ENCODE measurements around the gene MYL11. TPM values are rescaled to one million over a fixed set of nuclear protein-coding genes. Genes with fewer than 3 reads are reported as not detected.

Gene MYL11
- total RNA-seq, 1 donor from 2014 or later = not detected

GRCh38 chr16:30369938-30370455, 4.6 kb upstream of the MYL11 start:
- peak; percentile 56 for DNase-seq (ENCODE audit: low spot score)

GRCh38 chr16:30370456-30371247, 4.0 kb upstream of the MYL11 start, which contains the start of gene TBC1D10B:
TSS of gene TBC1D10B (minus strand) at chr16:30370494. CDS start at chr16:30370183, 311 bp downstream.
- ATAC-seq (peak; percentile 78), DNase-seq (ENCODE audit: low spot score) (peak; percentile 99)

More at GRCh38 chr16:30369938-30370455, 4.6 kb upstream of the MYL11 start:
- ATAC-seq = no peak

GRCh38 chr16:30371248-30371816, 3.3 kb upstream of the MYL11 start:
- DNase-seq (ENCODE audit: low spot score) (no peak), ATAC-seq (no peak)

- no peak for ATAC-seq
- no peak for DNase-seq (ENCODE audit: low spot score)
Observed at GRCh38 chr16:30372038-30372712, 2.4 kb upstream of the MYL11 start.

- no peak for ATAC-seq
- DNase-seq (ENCODE audit: low spot score) = no peak
Observed at GRCh38 chr16:30372725-30373124, 1.9 kb upstream of the MYL11 start.

GRCh38 chr16:30375864-30376263, 1.3 kb downstream of the MYL11 start:
- DNase-seq (ENCODE audit: low spot score) (no peak), ATAC-seq (no peak)

GRCh38 chr16:30376461-30376902, 1.9 kb downstream of the MYL11 start:
- DNase-seq (ENCODE audit: low spot score) = no peak
- no peak for ATAC-seq

- ATAC-seq (no peak), DNase-seq (ENCODE audit: low spot score) (no peak)
Observed at GRCh38 chr16:30377050-30377811, 2.6 kb downstream of the MYL11 start.

GRCh38 chr16:30377812-30378235, 3.2 kb downstream of the MYL11 start:
- ATAC-seq (peak; percentile 42), DNase-seq (ENCODE audit: low spot score) (peak; percentile 85)

GRCh38 chr16:30378236-30379157, 3.9 kb downstream of the MYL11 start:
- DNase-seq (ENCODE audit: low spot score) (peak; percentile 99), ATAC-seq (peak; percentile 92)

- ATAC-seq (no peak), DNase-seq (ENCODE audit: low spot score) (no peak)
Observed at GRCh38 chr16:30379158-30379783, 4.7 kb downstream of the MYL11 start.

- no peak for DNase-seq (ENCODE audit: low spot score)
- ATAC-seq = no peak
Observed at GRCh38 chr16:30380072-30380802, 5.6 kb downstream of the MYL11 start.

GRCh38 chr16:30380803-30381208, 6.2 kb downstream of the MYL11 start:
- no peak for DNase-seq (ENCODE audit: low spot score)
- no peak for ATAC-seq

- ATAC-seq (no peak), DNase-seq (ENCODE audit: low spot score) (no peak)
Observed at GRCh38 chr16:30381291-30382041, 6.9 kb downstream of the MYL11 start.

GRCh38 chr16:30382111-30382881, 7.7 kb downstream of the MYL11 start, which contains the start of gene SEPTIN1:
TSS of gene SEPTIN1 (minus strand) at chr16:30382561. CDS start at chr16:30382542, 19 bp downstream.
- no peak for DNase-seq (ENCODE audit: low spot score)
- no peak for ATAC-seq

GRCh38 chr16:30383521-30383920, 8.9 kb downstream of the MYL11 start:
- DNase-seq (ENCODE audit: low spot score) = no peak
- no peak for ATAC-seq
